Endometrium (tissue), 2 donors: ENCODE results near the gene AOAH.
"Not testable (repeated sequence)": the region's sequence is repeated elsewhere in the genome, so short reads cannot be mapped to it uniquely, and the experiment has no call there.

ENCODE experiments used
- FAIRE-seq: peaks from 2 replicates; lab custom pipeline; 2012; peaks lifted over from hg19 to GRCh38; lab: Jason Lieb, UNC
- donor health status: control.
- donor health status: control.

AOAH gene

DNA sequence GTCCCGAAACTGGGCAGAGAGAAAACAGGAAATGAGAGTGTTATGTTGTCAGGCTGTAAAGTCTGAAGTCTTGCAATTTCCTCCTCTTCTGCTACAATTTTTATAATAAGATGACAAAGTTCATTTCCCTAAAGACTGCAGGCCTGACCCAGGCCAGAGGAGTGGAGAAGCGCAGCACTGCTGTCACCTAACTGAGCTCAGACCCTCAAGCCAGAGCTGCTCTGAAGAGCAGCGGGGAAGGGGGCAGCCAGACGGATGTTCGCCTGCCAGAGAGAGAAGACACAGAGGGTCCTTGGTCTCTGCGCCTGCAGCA is 12.6 kb upstream of the AOAH start:
- FAIRE-seq = no peak

DNA sequence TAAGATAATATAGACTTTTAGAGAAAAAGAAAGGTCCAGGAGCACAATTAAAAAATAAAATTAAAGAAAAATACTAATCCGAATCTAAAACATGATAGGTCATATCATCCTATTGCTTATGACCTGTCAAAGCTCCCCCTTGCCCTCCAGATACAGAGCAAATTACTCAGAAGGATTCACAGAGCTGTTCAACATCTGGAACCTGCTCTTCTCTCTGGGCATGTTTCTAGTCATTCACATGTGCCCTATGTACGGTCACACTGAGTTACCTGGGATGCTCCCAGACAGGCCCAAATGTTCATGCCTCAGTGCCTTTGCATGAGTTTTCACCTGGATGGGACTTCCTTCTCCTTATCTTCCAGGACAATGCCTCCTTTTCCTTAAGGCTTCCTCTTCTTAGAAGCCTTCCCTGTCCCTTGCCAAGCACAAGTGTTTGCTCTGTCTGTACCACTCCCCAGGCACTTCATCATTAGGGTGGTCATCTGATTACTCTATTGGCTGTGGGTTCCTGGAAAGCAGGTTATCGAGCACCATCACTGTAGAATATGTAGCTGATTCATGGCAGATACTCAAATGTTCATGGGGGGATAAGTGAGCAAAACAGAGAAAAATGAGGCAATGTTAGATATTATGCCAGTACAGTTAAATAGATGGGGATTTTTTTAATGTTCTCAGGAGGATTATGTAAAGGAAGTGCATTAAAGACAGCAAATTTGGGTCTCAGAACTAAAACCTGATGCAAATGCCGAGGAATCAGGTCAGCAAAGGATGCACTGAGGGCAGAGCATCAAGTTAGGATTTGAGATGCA is 12.0 kb upstream of the AOAH start:
- FAIRE-seq = no peak

DNA sequence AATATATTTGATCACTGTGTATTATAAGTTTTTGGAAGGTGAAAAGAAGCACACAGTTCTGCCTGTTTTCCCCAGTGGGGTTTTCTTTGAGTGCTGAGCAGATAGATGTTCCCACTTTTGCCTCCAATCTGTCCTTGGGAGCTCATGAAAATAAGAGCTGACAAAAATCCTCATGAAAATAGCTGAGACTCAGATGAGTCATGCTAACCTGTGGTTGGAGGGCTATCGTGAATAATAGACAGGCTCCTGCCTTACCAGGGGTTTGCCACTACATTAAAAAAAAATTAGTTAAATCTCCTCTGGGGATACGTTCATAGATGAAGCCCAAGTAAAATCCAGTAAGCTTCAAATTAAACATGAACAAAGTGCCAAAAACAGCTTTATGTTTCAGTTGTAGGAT is 10.9 kb upstream of the AOAH start:
- no peak for FAIRE-seq

DNA sequence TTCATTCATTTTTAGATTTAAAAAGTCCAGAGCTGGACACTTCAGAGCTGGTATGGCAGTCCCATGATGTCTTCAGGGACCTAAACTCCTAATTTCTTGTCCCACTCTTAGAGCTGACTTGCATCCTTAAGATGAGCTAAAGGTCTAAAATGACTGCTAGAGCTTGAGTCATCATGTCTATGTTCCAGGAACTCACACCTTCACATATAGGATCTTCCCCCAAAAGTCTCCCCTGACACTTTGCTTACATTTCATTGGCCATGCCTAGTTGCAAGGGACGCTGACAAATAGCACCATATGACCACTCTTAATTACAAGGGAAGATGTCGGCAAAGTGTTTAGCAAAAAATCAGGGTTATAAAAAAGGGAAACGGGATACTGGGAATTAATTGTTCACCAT is 10.4 kb upstream of the AOAH start:
- FAIRE-seq = no peak

DNA sequence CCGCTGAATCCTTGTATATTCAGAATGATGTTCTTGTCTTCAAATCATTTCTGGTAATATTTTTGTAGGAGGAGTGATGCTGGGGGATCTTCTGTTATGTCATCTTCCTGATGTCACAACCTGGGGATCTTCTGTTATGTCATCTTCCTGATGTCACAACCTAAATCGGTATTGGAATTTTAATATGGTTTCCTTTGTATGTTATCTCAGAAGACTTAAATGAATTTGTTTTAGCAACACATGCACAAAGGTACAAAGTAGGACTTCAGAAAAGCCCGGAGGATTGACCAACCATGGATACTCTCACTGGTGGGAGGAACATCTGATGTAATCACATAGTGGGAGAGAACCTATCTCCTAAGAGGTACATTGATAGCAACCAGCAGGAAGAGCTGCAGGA is 9.1 kb upstream of the AOAH start:
- FAIRE-seq = no peak

DNA sequence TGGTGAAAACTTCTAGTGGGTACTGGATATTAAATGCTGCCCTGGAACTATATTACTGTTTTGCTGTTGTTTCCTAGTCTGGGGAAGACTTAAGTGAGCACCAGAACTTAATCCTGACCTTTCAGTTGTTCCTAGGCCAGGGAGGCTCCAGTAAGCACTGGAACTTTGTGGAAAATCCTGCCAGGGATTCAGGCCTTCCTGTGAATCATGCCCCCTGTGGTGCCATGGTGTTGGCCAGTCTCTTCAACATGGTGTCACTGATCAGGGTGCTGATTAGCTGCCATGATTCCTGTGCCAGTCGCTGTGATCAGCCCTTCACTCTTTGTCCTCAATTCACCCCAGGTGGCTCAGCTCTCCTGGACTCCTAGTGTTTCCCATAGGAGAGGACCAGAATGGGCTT is 8.5 kb upstream of the AOAH start:
- no peak for FAIRE-seq

DNA sequence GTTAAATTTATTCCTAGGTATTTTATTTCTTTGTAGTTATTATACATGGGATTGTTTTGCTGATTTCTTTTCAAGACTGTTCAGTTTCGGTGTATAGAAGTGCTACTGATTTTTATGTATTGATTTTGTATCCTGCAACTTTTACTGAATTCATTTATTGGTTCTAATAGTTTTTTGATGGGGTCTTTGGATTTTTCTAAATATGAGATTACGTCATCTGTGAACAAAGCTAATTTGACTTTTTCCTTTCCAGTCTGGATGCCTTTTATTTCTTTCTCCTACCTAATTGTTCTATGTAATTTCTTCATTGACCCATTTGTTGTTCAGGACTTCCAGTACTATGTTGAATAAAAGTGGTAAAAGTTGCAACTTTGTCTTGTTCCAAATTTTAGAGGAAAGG is 5.8 kb upstream of the AOAH start:
- FAIRE-seq = no peak

DNA sequence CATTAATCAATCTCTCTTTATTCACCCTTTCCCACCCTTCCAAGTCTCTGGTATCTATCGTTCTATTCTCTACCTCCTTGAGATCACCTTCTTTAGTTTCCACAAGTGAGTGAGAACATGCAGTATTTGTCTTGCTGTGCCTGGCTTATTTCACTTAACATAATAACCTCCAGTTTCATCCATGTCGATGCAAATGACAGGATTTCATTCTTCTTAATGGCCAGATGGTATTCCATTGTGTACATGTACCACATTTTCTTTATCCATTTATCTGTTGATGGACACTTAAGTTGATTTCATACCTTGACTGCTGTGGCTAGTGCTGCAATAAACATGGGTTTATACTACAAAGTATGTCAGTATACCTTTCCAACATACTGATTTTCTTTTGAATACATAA is 3.8 kb upstream of the AOAH start:
- no peak for FAIRE-seq

DNA sequence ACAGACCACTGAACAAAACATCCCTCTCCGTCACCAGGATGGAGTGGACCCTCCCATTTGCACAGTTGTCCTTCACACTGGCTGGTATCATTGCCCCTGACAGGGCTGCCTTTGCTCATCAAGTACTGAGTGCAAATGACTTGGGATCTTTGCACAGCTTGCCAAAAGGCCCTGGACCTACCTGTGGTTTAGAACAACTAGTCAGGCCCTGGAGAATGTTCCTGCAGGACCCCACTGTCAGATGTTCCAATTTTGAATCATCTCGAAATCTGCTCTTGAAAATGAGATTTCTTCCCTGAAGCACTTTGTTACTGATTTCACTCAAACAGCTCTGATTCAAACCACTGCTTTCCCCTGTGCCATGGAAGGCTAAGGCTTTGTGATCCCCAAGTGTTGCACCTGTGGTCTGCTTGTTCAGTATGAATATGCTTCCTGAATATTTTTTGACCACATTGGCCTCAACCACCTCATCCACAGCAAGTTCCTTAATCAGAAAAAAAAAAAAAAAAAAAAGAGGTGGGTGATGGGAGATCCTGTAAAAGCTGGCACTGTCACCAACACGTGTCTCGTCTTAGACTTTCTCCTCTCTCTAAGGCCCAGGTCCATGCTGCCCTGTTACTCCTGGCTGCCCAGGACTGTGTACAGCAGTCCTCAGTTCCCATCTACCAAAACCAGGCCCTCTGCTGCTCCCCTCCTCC is 2.7 kb upstream of the AOAH start:
- FAIRE-seq = no peak

DNA sequence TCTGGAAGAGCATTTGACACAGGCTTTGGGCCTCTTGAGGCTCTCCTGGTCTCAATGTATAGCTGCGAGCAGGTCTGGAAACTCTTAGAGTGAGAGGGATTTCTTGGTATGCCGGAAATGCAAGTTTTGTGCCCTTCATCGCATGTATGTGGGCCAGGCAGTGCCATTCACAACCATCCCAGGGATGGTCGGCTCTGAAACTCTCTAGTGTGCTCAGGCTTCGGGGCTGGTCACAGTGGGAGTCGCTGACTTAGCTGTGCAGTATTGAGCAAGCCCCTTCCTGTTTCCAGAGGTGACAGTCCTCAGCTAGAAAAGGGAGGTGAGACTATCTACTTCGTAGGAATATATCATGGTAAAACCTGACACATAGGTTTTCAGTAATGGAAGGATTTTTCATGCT is 2.0 kb upstream of the AOAH start:
- FAIRE-seq = no peak

DNA sequence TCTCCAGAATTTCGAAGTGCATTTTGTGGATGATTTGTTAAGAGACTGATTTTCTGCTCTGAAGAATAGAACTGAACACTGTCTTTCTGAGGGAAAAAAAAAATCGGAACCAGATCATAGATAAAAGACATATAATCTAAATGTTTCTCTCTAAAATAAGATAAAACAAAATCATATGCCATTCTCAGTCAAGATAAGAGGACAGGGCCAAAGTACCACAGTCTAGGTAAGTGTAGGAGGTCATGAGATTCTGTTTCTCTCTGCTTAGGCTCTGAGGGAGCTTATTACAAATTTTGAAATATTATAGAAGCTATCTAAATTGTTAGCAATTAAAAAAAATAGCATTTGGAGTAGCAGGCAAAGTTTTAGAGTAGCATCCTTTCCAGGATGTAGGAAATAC is 702 bp upstream of the AOAH start:
- FAIRE-seq = no peak

DNA sequence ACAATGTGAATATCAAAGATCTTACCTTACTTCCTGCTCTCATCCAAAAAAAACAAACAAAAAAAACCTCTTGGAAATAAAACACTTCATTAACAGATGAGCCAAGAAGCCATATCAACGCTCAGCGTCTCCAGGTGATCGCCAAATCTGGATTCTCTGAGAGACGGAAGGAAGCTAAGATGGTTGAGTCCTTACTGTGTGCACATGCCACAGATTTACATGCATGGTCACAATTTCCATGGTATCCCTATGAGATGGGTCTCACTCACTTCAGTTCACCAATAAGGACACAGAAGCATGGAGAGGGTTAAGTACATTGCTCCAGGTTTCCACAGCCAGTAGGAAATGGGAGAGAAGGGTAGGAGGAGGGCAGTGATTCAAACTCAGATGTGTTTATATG is 1.0 kb downstream of the AOAH start:
- FAIRE-seq = no peak

DNA sequence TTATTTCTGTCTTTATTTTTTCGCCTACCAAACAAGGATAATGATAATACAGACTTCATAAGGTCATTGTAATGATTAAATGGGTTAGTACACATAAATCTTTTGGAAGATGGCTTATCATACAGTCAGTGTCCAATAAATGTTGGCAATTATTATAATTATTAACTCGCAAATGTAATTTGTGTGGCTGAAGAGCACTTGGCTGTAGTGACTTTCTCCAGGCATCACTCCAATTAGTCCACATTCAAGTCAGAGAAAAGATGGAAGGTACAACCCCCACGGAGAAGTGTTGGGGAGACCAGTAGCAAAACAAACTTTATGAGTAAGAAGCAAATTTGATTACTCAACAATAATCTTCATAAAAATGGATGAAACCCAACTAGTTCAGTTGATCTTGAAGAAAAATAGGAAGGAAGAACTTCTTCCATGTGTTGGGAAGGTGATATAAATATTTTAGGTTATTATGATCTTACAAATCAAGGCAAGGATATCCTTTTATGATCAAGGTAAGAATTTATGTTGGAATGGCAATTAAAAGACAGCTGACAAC is 5.1 kb downstream of the AOAH start:
- FAIRE-seq = no peak

DNA sequence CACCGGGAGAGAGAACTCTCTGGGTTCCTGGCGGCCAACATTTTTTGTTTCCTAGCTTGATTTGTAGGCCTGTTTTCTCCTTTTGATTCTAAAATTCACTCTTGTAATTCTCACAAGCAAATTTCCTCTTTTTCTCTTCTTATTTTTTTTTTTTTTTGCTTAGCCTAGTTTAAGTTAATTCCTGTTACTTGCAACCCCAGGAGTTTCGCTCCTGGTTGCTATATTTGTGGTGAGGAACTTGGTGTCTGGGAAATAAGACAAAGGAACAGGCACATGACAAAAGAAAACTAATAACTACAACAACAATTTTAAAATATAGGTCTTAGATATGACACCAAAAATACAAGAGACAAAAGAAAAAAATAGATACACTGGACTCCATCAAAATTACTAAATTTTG is 6.7 kb downstream of the AOAH start:
- FAIRE-seq = no peak

DNA sequence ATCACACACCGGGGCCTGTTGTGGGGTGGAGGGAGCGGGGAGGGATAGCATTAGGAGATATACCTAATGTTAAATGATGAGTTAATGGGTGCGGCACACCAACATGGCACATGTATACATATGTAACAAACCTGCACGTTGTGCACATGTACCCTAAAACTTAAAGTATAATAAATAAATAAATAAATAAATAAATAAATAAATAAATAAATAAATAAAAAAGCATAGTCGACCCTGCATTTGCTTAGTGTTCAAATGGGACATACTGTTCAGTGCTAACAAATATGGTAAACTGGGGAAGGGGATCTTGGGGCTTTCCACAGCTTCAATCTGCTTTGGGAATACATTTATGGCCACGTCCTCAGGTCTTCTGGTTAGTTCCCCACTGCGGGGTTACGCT is 7.5 kb downstream of the AOAH start:
- not testable (repeated sequence) for FAIRE-seq

DNA sequence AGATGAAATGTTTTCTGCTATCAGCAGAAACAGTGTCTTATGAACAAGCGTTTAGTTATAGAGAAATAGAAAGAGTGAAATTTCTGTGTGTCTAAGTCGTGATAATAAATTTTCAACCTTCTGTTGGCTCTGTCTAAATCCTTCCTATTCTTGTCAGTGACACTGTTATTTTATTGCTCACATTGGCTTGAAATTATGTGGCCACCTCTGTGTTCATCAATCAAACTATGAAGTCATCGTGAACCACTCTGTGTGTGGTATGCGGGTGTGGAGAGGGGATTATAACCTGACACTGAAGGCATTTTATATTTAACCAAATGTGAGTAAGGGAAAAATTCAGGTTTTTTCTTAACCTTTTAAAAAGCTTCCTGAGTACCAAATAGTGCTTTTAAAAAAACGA is 12.3 kb downstream of the AOAH start:
- FAIRE-seq = no peak

DNA sequence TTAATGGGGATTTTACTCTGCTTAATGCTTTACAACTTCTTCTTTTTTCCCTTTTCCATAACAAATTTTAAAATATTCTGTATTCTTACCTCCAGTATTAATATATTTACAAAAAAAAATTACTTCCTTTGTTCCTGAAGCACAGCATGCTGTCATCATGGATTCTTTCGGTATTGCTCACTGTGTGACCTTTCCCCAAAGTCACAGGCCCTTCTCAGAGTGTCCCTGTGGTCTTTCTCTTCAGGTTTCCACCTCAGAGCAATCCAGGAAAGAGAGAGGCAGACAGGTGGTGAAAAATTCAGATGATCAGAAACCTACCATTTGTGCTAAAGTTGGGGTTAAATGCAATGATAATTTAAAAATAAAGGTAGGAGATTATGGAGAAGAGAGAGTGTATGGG is 13.0 kb downstream of the AOAH start:
- FAIRE-seq = no peak

DNA sequence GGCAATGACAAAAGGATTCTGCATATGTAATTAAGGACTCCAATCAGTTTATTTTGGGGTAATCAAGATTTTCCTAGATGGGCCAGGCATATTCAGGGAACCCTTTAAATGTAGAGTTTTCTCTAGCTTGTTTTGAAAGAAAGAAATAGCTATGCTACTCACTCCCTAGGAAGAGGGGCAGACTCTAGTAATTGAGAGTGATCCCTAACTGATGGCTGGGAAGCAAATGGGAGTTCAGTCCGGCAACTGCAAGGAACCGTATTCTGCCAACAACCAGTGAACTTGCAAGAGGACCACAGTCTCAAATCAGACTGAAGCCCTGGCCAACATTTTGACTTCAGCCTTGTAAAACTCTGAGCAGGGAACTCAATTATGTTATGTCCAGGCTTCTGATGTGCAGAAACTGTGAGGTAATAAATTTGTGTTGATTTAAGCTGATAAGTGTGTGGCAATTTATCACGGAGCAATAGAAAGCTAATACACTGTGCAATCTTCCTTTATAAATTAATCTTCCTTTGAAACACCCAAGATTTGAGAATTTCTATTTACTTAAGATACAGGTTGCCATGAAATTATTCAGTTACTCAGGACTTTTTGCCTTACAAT is 14.0 kb downstream of the AOAH start:
- no peak for FAIRE-seq

DNA sequence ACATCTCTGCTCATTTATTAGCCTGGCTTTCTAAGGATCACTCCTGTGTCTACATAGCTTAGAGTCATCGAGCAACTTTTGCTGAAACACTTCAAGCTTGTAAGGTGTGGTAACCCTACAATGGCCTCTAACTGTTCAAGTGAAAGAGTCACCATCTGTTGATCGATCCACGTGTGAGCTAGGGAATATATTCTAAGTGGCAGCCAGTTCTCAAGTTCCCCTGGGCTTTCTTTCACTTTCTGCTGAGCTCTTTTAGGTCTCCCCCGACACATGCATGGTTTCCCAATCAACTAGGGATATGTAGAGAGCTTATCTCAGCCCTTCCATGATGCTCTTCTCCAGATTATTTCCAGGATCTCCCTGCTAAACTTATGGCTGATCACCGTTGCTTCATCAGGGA is 15.5 kb downstream of the AOAH start:
- no peak for FAIRE-seq

DNA sequence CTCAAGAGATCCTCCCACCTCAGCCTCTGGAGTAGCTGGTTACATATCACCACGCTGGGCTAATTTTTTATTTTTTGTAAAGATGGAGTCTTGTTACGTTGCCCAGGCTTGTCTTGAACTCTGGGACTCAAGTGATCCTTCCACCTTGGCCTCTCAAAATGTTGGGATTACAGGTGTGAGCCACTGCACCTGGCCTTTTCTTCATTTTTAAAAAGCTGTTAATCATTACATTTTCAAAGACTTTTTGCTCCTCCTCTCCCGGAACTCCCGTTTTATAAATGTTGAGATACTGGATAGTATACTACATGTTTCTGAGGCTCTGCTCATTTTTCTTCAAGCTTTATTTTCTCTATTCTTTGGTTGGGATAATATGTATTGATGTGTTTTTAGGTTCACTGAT is 16.4 kb downstream of the AOAH start:
- FAIRE-seq = no peak

DNA sequence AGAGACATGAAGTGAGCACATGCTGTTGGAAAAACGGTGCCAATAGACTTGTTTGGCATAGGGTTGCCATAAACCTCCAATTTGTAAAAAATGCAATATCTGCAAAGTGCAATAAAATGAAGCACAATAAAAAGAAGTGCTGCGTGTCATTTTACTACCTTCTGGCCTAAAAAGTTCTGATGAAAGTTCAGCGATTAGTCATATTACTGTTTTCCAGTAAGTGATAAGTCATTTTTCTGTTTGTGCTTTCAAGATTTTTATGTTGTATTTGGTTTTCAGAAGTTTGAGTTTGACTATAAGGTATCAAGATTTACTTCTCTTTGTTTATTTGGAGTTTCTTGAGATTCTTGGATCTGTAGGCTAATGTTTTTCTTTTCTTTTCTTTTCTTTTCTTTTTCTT is 16.8 kb downstream of the AOAH start:
- FAIRE-seq = no peak

DNA sequence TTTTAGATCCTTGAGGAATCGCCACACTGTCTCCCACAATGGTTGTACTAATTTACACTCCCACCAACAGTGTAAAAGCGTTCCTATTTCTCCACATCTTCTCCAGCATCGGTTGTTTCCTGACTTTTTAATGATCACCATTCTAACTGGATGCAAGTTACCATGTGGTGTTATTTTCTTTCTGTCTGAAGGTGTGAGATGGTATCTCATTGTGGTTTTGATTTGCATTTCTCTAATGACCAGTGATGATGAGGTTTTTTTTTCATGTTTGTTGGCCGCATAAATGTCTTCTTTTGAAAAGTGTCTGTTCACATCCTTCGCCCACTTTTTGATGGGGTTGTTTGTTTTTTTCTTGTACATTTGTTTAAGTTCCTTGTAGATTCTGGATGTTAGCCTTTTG is 20.4 kb downstream of the AOAH start:
- not testable (repeated sequence) for FAIRE-seq

DNA sequence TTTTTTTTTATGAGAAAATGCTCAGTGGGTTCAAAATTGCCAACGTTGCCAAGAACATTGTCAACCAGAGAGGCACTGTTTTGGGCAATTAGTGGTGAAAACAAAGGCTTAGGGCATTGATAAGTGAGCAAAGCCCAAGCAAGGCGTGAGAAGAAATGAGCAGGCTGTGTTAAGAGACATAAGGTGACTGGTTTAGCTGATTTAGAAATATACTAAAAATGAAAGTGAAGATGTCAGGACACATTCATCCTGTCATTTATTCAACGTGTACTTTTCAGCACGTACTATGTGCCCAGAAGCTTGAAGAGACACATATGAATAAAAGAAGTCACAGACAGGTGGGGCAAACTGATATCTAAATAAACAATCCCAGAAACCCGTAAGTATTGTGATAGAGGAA is 31.8 kb downstream of the AOAH start:
- FAIRE-seq = no peak

DNA sequence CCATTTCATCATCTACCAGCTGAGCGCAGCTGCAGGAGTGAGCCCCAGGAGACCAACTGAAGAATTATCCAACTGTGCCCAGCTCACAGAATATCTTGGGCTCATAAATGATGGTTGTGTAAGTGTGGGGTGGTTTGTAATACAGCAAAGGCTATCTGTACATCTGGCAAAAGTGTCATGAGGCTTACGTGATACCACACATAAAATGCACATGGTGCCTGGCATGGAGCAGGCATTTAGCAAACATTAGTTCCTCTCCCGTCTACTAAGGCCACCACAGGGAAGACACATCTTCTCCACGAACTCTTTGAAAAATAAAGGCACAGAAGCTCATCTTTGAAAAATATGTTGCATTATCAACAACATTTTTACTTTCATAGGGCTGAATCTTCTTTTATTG is 32.3 kb downstream of the AOAH start:
- FAIRE-seq = no peak
